Calu3 (cell line): Measurements from ENCODE around the gene LRRC25. TPM values are rescaled to one million over a fixed set of nuclear protein-coding genes. Genes with fewer than 3 reads are reported as not detected.

ENCODE experiments used
- BruUV-seq: library from RNA; stranded (reverse); fragments of 400-500 nt; replicated peaks from 2 replicates; lab custom pipeline; 2021; lab: Mats Ljungman, UMichigan
- CTCF ChIA-PET: fragments of 300-600 bp; sonication (Branson Sonifier 250); formaldehyde crosslinking; loops from one replicate; lab custom pipeline; 2022; ENCODE audit warnings: antibody characterized with exemption; lab: Charles Lee
- DNase-seq: peaks from one replicate; pipeline ENCODE4 v3.0.0; 2022
- H3K27ac Mint-ChIP-seq: one replicate; pipeline ENCODE4 v1.8.0; 2022; ENCODE audit warnings: mixed read lengths; ENCODE audit not compliant: unreplicated experiment
- H3K27me3 Mint-ChIP-seq: one replicate; pipeline ENCODE4 v1.8.0; 2022; ENCODE audit warnings: mixed read lengths; ENCODE audit not compliant: unreplicated experiment
- H3K36me3 Mint-ChIP-seq: one replicate; pipeline ENCODE4 v1.8.0; 2022; ENCODE audit warnings: mild to moderate bottlenecking, moderate library complexity, mixed read lengths; ENCODE audit not compliant: insufficient read depth, unreplicated experiment
- H3K4me1 Mint-ChIP-seq: one replicate; pipeline ENCODE4 v1.8.0; 2022; ENCODE audit warnings: mild to moderate bottlenecking, low read depth, mixed read lengths; ENCODE audit not compliant: unreplicated experiment
- H3K4me3 Mint-ChIP-seq: one replicate; pipeline ENCODE4 v1.8.0; 2022; ENCODE audit warnings: mild to moderate bottlenecking, low read depth, moderate library complexity, mixed read lengths; ENCODE audit not compliant: unreplicated experiment
- H3K9me3 Mint-ChIP-seq: one replicate; pipeline ENCODE4 v1.8.0; 2022; ENCODE audit warnings: low read depth, mixed read lengths; ENCODE audit not compliant: unreplicated experiment
- intact Hi-C: fragments of 100-400 bp; cut with micrococcal nuclease; formaldehyde crosslinking; loops from one replicate; pipeline ENCODE4 v1.10.0; 2022; ENCODE audit not compliant: unreplicated experiment
- total RNA-seq: library from RNA; stranded (reverse); gene quantifications from 2 replicates; pipeline ENCODE4 v1.2.3, GENCODE V29; 2022
- TF ChIP-seq, protein P1 (sequence below): fragments of 200-600 bp; IDR thresholded peaks from one replicate; pipeline ENCODE4 v1.8.0; 2022; ENCODE audit warnings: antibody characterized with exemption; ENCODE audit not compliant: unreplicated experiment

LRRC25 gene
- total RNA-seq, 1 experiment from 2014 or later = not detected

DNA sequence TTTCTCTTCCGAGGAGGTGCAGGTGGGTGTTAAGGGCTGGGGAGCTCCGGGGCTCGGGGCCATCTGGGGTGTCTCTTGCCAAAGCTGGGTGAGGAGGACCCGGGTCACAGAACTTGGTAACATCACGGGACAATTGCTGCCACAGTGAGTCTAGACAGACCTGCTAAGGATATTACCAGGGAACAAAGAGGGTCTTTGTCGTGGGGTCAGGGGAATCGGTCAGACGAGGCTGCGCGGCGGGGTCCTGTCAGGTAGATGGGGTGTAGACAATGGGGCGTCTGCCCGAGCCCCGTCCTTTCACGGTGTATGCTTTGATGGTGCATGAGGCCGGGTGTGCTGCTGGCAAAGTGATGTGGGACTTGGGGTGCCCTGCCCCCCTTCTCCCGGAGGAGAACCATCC is 49.3 kb downstream of the LRRC25 start:
- no peak overlapping the region for H3K27ac Mint-ChIP-seq
- peaks cover 9% of the 10 kb centered on the region for H3K4me1 Mint-ChIP-seq
- TF ChIP-seq, protein P1, sequence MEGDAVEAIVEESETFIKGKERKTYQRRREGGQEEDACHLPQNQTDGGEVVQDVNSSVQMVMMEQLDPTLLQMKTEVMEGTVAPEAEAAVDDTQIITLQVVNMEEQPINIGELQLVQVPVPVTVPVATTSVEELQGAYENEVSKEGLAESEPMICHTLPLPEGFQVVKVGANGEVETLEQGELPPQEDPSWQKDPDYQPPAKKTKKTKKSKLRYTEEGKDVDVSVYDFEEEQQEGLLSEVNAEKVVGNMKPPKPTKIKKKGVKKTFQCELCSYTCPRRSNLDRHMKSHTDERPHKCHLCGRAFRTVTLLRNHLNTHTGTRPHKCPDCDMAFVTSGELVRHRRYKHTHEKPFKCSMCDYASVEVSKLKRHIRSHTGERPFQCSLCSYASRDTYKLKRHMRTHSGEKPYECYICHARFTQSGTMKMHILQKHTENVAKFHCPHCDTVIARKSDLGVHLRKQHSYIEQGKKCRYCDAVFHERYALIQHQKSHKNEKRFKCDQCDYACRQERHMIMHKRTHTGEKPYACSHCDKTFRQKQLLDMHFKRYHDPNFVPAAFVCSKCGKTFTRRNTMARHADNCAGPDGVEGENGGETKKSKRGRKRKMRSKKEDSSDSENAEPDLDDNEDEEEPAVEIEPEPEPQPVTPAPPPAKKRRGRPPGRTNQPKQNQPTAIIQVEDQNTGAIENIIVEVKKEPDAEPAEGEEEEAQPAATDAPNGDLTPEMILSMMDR = no peak
- intact Hi-C loops = loop anchor here (2.0 kb wide), 1 partner anchor 63 kb away; no protein-coding TSS in a partner anchor
- no peaks in the 10 kb centered on the region for H3K27me3 Mint-ChIP-seq
- CTCF ChIA-PET = no interaction called here
- DNase-seq = no peak
- no TSS peak for BruUV-seq
- no peaks in the 10 kb centered on the region for H3K9me3 Mint-ChIP-seq
- H3K4me3 Mint-ChIP-seq = no peak overlapping the region
- H3K36me3 Mint-ChIP-seq = peaks cover 25% of the 10 kb centered on the region

DNA sequence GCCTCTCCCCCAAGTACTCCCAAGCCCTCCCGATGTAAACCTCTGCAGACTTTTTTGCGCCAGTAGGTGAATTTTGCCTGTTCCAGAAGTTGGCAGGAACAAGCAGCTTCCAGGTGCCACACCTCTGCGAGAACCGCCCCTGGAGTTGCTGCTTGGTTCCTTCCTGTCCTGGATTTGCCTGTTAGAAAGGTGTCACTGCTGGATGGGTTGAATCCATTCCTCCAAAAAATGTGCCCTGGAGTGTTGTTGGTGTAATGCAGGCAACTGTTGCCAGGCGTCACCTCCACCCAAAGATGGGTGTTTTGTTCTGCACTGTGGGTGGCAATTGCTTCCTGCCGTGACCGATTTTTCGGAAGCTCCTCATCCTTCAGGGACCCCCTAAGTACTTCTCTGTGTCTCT is 51.3 kb downstream of the LRRC25 start:
- peaks cover 15% of the 10 kb centered on the region for H3K4me1 Mint-ChIP-seq
- no peaks in the 10 kb centered on the region for H3K9me3 Mint-ChIP-seq
- H3K27me3 Mint-ChIP-seq = no peaks in the 10 kb centered on the region
- BruUV-seq = no TSS peak
- peaks cover 31% of the 10 kb centered on the region for H3K36me3 Mint-ChIP-seq
- intact Hi-C loops = no loop called here
- TF ChIP-seq, protein P1 = no peak
- H3K4me3 Mint-ChIP-seq = no peak overlapping the region
- DNase-seq = no peak
- no peak overlapping the region for H3K27ac Mint-ChIP-seq
- CTCF ChIA-PET = no interaction called here

DNA sequence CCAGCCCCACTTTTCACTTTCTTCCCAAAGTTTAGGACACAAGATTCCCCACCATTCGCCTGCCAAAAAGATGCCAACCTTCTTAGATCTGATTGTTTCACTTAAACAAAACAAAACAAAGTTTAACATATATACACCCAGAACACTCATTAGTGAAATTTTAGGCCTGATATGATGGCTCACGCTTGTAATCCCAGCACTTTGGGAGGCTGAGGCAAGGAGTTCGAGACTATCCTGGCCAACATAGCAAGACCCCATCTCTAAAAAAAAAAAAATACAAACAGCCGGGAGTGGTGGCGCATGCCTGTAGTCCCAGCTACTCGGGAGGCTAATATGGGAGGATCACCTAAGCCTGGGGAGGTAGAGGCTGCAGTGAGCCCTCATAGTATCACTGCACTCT is 52.1 kb downstream of the LRRC25 start:
- H3K4me3 Mint-ChIP-seq = no peak overlapping the region
- intact Hi-C loops = no loop called here
- CTCF ChIA-PET = no interaction called here
- TF ChIP-seq, protein P1 = no peak
- H3K4me1 Mint-ChIP-seq = peaks cover 17% of the 10 kb centered on the region
- H3K27me3 Mint-ChIP-seq = no peaks in the 10 kb centered on the region
- no peak for DNase-seq
- BruUV-seq = no TSS peak
- H3K36me3 Mint-ChIP-seq = peaks cover 39% of the 10 kb centered on the region
- no peak overlapping the region for H3K27ac Mint-ChIP-seq
- H3K9me3 Mint-ChIP-seq = no peaks in the 10 kb centered on the region

DNA sequence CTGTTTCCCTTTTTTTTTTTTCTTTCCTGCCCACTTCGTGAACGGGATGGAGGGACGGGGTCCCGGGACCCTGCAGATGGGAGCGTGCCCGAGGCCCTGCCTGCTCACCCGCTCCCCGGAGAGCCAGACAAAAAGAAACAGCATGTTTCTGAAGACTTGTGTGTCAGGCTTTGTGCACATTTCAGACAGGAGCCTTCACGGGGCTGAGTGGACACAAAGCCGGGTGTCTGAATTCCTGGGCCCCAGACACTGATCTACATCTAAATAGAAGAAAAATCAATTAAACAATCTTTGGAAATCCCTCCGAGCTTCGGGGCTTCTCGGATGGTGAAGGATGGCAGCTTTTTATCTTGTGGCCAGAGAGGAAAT is 52.9 kb downstream of the LRRC25 start:
- Mint-ChIP-seq H3K9me3 (no peaks in the 10 kb centered on the region), H3K27me3 (no peaks in the 10 kb centered on the region), H3K27ac (no peak overlapping the region), H3K4me1 (peaks cover 17% of the 10 kb centered on the region), H3K4me3 (no peak overlapping the region), H3K36me3 (peaks cover 47% of the 10 kb centered on the region)
- no TSS peak for BruUV-seq
- CTCF ChIA-PET = no interaction called here
- intact Hi-C loops = no loop called here
- TF ChIP-seq, protein P1 = no peak
- DNase-seq = no peak
